Hepatic stellate cell (primary cell): Measurements from ENCODE around the gene LAT.
"Not testable (repeated sequence)": the region's sequence is repeated elsewhere in the genome, so short reads cannot be mapped to it uniquely, and the experiment has no call there.

Source experiments
- DNase-seq: peaks from one replicate; pipeline ENCODE4 v3.0.0; 2011; ENCODE audit warnings: low spot score

LAT gene, protein sequence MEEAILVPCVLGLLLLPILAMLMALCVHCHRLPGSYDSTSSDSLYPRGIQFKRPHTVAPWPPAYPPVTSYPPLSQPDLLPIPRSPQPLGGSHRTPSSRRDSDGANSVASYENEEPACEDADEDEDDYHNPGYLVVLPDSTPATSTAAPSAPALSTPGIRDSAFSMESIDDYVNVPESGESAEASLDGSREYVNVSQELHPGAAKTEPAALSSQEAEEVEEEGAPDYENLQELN

DNA sequence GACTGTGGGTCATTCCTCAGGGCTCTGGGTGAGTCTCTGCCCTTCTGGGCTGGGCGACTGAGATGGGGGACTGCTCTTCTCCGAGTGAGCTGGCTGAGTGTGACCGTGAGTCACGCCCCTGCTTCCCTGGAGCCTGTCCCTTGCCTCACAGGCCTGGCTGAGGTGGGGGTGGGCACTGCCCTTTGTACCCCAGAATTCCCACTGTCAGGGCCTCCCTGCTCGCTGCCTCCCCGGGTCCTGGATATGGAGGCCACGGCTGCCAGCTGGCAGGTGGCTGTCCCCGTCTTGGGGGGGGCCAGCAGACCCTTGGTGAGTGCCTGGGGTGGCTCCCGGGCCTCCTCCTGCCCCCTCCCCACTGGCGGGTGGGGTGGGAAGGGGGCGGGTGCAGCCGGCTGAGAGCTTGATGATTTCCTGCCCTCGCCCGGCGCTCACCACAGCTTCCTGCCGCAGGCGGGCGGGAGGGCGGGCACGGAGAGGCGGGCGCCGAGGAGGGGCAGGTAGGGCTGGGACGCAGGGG lies at the start of gene LAT:
Gene LAT, plus strand, starts transcription at position 434 of the 517 bp plus-strand sequence. CDS start 366 bp downstream, outside the sequence.
- no peak for DNase-seq

DNA sequence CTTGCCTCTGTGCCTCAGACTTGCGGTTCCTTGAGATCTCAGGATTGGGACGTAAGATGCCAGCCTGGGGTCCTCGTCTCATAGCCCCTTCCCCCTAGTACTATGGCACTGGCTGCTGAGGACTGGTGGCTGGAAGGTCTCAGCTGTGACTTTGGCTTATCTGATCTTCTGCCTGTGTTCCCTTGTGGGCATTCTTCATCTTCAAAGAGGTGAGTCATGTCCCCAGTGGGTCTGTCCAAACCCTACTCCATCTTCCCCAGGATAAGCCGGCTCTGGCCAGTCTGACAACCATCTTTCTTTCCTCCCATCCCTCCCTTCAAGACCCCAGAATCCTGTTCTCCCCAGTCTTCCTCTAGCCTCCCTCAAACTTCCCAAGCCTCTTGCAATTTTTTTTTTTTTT lies 49.5 kb upstream of the LAT start:
- peak; percentile 40 for DNase-seq

DNA sequence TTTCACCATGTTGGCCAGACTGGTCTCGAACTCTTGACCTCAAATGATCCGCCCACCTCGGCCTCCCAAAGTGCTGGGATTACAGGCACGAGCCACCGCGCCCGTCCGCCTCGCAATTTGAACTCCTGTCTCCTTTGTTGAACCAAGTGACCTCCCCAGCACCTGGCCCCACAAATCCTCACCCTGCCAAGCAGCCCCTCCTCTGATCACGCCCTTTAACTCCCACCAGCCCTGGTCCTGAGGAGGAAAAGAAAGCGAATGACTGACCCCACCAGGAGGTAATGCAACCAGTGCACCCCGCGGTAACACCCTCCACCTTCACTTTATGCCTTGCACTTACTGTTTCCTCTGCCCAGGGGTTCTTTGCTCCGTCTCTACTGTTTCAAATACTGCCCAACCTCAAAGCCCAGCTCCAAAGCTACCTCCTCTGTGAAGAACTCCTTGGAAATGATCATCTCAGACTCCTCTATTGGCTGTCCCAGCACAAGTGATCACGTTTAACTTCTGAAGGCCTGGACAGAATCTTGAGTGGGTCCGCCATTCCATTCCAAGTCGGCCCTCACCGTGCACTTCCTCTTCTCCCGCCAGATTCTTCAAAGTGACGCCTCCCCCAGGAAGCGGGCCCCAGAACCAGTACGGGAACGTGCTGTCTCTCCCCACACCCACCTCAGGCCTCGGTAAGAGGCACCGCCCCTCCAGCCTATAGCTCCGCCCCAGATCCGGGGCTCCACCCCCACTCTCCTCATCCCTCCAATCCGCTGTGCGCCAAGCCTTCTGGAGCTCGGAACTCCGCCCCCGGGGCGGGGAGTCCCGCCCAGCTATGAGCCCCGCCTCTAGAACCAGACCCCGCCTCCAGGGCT lies 48.7 kb upstream of the LAT start:
- peak; percentile 71 for DNase-seq

DNA sequence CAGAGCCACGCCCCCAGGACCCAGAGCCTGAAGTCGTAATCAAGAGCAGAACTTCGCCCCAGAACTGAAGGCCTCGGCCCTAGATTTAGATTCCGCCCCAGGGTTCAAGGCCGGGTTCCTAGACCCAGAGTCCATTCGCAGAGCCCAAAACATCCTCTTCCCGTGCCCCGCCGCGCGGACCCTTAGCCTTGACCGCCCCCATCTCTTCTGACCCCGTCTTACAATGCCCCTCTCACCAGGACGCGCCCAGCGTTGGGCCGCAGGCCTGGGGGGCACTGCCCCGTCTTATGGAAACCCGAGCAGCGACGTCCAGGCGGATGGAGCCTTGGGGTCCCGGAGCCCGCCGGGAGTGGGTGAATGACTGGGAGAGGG lies 48.1 kb upstream of the LAT start:
- no peak for DNase-seq

DNA sequence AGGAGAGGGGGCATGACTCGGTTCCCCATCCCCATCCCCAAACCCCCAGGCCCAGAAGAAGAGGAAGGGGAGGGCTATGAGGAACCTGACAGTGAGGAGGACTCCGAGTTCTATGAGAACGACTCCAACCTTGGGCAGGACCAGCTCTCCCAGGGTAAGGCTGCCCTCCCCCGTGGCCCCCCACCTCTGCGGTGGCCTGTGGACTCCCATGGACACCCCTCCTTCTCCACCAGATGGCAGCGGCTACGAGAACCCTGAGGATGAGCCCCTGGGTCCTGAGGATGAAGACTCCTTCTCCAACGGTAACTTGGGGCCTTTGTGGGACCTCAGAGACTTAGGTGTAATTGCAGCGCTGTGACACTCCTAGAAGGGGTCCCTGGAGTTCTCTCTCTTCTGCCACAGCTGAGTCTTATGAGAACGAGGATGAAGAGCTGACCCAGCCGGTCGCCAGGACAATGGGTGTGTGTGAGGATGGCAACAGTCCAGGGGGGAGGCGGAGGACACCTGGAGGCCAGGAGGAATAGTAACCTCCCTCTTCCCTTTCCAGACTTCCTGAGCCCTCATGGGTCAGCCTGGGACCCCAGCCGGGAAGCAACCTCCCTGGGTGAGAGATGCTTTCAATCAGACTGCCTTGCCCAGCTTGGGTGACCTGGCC lies 47.5 kb upstream of the LAT start:
- no peak for DNase-seq

DNA sequence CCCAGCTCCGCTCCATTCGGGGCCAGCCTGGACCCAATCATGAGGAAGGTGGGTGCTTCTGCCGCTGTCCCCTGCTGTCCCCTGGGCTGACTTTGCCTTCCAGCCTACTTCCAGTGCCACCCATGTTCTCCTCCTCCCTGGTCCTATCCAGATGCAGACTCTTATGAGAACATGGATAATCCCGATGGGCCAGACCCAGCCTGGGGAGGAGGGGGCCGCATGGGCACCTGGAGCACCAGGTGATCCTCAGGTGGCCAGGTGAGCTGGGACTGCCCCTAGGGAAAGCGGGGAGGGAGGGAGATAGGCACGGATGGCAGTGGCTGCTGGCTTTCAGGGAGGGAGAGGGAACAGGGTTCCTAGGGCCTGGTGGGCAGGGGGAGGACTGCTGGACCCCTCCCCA lies 46.1 kb upstream of the LAT start:
- no peak for DNase-seq

DNA sequence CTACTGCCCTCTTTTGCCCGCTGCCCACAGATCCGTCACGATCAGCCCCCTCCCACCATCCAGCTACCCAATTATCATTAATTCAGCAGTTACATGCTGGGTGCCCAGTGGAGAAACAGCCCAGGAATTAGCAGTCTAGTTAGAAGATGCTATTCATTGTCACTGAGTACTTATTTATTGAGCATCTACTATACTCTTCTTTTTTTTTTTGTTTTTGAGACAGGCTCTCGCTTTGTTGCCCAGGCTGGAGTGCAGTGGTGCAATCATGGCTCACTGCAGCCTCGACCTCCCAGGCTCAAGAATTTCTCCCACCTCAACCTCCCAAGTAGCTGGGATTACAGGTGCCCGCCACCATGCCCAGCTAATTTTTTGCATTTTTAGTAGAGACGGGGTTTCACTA lies 45.0 kb upstream of the LAT start:
- DNase-seq = not testable (repeated sequence)

DNA sequence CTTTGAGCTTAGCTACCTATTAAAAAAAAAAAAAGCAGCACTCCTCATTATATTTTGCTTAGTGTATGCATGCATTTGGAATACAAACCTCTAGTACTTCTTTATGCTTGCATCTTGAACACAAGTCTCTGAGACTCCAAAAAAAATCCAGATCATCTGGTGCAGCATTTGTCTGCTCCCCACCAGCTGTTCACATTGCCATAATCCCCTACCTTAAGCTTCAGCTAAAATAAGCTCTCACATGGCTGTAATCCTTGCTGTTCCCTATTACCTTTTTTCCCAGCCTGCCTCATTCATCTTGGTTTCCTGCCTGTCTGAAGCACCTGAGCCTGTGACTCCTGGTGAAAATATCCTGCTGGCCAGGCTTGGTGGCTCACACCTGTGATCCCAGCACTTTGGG lies 41.6 kb upstream of the LAT start:
- no peak for DNase-seq

DNA sequence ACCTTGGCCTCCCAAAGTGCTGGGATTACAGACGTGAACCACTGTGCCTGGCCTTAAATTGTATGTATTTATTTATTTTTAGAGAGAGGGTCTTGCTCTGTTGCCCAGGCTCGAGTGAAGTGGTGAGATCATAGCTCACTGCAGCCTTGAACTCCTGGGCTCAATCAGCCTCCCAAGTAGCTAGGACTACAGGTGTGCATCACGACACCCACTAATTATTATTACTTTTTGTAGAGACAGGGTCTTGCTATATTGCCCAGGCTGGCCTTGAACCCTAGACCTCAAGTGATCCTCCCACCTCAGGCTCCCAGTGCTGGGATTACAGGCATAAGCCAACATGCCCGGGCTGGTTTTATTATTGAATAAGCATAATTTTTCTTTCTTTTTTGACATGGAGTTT lies 38.2 kb upstream of the LAT start:
- no peak for DNase-seq

DNA sequence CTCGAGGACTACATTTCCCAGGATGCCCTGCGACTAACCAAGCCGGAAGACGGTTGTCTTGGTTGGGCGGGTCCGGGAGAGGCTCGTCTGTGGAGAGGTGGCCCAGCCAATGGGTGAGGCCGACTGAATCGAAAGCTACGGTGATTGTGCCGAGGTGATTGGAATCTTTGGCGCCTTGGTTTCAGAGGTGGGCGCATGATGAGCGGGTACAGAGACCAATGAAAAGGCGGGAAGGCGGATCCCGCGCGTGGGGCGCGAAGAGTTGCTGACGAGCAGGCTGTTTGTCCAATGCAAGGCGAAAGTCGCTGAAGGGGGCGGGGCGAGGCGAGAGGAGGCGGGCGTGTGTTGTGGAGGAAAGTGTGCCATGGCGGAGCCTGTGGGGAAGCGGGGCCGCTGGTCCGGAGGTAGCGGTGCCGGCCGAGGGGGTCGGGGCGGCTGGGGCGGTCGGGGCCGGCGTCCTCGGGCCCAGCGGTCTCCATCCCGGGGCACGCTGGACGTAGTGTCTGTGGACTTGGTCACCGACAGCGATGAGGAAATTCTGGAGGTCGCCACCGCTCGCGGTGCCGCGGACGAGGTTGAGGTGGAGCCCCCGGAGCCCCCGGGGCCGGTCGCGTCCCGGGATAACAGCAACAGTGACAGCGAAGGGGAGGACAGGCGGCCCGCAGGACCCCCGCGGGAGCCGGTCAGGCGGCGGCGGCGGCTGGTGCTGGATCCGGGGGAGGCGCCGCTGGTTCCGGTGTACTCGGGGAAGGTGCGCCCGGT lies 34.0 kb upstream of the LAT start, which contains the start of gene NFATC2IP:
Gene NFATC2IP, plus strand, starts transcription at position 290 of the 762 bp plus-strand sequence. Its CDS starts 75 bp downstream, at position 365.
- peak; percentile 100 for DNase-seq

DNA sequence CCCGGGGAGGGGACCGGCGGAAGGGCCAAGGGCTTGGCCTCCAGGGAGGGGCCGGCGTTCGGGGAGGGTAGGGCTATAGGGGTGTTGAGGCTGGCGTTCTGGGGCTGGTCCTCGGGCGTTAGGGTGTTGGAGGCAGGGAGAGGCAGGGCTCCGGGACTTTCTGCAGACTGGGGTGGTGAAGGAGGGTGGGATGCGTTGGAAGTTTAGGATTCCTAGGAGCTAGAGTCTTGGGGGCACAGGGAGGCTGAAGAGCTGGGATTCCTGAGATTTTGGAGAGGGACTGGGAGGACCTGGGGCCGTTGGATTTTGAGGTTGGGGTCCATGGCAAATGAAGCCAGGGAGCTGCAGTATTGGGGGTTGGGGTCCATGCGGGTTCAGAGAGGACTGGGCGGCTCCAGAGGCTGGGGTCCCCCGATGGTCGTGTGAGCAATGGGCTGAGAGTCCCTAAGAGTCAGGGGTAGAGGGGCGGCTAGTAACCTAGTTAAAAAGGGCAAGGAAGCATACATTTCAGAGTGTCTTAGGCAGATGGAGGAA lies 33.4 kb upstream of the LAT start:
- no peak for DNase-seq

DNA sequence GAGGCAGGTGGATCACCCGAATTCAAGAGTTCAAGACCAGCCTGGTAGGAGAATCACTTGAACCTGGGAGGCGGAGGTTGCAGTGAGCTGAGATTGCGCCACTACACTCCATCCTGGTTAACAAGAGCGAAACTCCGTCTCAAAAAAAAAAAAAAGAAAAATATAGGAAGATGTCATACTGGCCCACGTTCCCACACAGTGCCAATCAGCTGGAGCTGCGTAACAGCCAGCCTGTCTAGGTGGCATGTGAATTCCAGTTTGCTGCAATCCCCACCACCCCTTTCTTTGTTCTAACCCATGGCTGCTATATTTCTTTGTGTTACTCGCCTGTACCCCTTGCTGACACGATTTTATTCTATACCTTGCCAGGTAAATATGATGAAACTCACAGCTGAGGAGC lies 26.6 kb upstream of the LAT start:
- DNase-seq = no peak

DNA sequence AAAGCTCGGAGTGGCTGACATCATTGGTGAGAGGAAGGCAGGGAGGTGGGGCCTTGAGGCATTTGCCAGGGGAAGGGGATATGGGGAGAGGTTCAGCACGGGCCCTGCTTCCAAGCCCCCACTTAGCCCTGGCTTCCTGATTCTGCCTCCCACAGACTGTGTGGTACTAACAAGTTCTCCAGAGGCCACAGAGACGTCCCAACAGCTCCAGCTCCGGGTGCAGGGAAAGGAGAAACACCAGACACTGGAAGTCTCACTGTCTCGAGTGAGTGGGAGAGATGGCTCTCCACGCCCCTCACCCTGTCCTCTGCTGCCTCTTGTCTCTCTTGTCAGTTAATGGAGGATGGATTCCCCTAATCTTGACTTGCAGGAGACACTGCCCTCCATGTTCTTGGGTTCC lies 26.0 kb upstream of the LAT start:
- no peak for DNase-seq

DNA sequence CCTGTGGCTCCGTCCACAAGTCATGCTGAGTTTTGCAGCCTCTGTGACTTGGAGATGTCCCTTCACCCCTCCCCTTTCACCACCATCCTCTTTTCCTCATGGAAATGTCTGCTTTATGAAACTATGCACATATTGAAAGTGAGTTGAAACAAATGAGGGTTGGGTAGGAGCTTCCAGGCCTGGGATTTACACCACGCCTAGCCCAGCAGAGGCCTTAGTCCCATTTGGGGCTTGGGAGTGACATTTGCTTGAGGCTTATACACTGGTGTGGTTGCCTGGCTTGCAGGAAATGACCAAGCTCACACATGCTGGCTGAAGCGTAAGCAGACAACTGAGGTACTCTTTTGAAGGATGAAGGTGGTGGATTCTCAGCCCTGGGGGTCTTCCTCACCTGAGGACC lies 20.8 kb upstream of the LAT start:
- no peak for DNase-seq

DNA sequence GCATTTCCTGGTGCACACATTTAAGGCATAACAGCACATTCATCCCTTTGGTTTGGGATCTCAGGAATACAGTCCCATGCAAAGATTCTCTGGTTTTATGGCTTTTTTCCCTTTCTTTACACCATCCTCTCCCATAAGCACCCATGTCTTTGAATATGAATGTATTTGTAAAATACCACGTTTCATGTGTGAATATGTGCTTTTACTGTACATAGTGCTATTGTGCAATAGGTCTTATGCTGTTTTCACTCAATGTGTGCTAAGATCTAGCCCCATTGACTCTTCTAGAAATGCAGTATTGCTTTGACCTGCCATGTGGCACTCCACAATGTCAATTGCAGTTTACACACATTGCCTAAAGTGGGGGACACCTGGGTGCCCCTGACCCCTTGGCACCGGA lies 20.4 kb upstream of the LAT start:
- no peak for DNase-seq

DNA sequence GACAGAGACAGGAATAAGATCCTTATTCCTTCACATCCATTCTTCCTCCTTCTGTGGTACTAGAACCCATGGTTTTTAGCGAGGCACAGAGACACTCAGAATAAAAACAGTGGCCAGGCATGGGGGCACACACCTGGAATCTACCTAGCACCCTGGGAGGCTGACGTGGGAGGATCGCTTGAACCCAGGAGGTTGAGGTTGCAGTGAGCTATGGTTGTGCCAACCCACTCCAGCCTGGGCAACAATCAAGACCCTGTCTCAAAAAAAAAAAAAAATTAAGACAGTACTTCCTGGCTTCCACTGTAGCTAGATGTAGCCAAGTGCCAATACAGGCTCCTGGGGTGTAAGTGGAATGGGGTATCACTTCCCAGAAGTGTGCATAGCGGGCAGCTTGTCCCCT lies 17.7 kb upstream of the LAT start:
- DNase-seq = no peak

DNA sequence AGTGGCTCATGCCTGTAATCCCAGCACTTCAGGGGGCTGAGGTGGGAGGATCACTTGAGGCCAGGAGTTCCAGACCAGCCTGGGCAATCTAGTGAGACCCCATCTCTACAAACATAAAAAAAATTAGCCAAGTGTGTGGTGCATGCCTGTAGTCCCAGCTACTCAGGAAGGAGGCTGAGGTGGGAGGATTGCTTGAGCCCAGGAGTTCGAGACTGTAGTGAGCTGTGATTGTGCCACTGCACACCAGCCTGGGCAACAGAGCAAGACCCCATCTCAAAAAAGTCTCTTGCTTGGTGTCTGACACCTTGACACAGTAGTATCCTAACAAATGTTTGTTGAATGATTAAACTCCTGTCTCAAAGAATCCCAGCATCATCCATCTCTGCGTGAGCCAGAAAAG lies 15.2 kb upstream of the LAT start:
- not testable (repeated sequence) for DNase-seq

DNA sequence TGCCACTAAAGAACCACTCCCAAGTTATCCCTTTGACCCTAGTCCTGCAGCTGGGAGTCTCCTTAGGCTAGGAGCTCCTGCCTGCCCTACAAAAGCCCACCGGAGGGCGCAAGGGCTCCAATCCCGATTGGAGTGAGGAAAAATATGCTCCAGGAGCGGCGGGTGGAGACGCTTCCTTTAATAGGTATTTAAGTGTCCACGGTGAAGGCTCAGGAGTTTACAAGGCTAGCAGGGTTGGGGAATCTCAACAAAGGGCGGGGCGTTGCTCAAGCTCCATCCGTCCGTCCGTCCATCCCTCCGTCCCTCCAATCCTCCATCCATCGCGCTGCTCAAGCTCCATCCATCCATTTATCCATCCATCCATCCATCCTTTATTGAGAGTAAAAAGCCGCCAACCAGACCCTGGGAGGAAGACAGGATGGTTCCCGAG lies 10.8 kb upstream of the LAT start:
- DNase-seq = peak; percentile 74

DNA sequence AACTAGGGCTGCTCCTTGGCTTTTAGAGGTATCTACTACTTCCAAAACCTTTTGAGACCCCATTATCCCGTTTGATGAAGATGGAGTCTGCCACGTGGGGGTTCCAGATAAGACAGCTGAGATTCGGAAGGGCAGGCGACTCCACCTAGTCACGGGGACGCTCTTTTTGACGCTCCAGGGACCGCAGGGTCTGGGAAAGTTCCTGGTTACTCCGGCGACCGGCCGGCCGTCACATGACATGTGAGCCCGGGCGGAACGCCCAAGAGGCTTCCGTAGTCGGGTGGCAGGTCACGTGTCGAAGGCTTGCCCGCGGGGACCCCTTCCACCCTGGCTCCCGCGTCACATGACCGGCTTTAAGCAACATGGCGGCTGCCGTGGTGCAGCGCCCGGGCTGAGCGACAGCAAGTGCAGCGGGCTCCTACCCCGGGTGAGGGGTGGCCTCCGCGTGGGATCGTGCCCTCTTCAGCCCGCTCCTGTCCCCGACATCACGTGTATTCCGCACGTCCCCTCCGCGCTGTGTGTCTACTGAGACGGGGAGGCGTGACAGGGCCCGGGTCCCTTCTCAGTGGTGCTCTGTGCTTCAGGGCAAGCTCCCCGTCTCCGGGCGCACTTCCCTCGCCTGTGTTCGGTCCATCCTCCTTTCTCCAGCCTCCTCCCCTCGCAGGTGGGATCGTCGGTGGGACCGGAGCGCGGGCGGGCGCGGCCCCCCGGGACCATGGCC lies 10.3 kb upstream of the LAT start, which contains the start of gene SPNS1:
Gene SPNS1, plus strand, starts transcription at position 342 of the 721 bp plus-strand sequence. Its CDS starts 374 bp downstream, at position 716.
- DNase-seq = peak; percentile 99

DNA sequence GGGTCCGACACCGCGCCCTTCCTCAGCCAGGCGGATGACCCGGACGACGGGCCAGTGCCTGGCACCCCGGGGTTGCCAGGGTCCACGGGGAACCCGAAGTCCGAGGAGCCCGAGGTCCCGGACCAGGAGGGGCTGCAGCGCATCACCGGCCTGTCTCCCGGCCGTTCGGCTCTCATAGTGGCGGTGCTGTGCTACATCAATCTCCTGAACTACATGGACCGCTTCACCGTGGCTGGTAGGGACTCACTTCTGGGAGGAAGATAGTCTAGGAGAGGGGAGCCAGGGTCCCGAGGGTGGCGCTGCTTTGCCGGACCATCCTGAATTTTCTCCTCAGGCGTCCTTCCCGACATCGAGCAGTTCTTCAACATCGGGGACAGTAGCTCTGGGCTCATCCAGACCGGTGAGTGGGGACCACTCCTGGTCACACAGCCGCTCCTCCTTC lies 9.7 kb upstream of the LAT start:
- DNase-seq = no peak
